ENCODE data around the gene MOV10.

Gene MOV10

GRCh38 chr1:112674440-112674985, at the start of gene MOV10 (continued):
- no peak for TF ChIP-seq ZNF26 (tag by site-specific recombination; IDR thresholded peaks at IDR 0.05)
- TF ChIP-seq ZNF639 (tag by site-specific recombination; IDR thresholded peaks at IDR 0.05), result peak; percentile 70; the same call in 1 of the 2 replicates
- TF ChIP-seq ZNF114 (tag by site-specific recombination; IDR thresholded peaks at IDR 0.05), result no peak
- TF ChIP-seq SCRT2 (tag by site-specific recombination; IDR thresholded peaks at IDR 0.05), result no peak
- TF ChIP-seq ZNF610 (tag by site-specific recombination; IDR thresholded peaks at IDR 0.05; ENCODE audit: borderline replicate concordance), result peak; percentile 56; the same call in 1 of the 2 replicates
- peak; percentile 91 for TF ChIP-seq WT1 (tag by site-specific recombination; IDR thresholded peaks at IDR 0.05)
- TF ChIP-seq ZNF19 (tag by site-specific recombination; IDR thresholded peaks at IDR 0.05; ENCODE audit: low read depth), result no peak
- TF ChIP-seq YY2 (tag by site-specific recombination; IDR thresholded peaks at IDR 0.05), result no peak
- no peak for TF ChIP-seq GFI1B (tag by site-specific recombination; IDR thresholded peaks at IDR 0.05)
- TF ChIP-seq REST (tag by site-specific recombination; IDR thresholded peaks at IDR 0.05), result peak; percentile 64; the same call in 1 of the 2 replicates
- TF ChIP-seq PRDM4 (tag by site-specific recombination; IDR thresholded peaks at IDR 0.05), result peak; percentile 40; the same call in 1 of the 2 replicates
- peak; percentile 66 for TF ChIP-seq ZBTB8A (tag by site-specific recombination; IDR thresholded peaks at IDR 0.05)
- peak; percentile 88 for TF ChIP-seq GLIS2 (tag by site-specific recombination; IDR thresholded peaks at IDR 0.05)
- TF ChIP-seq ZIC2 (tag by site-specific recombination; IDR thresholded peaks at IDR 0.05), result 0 out of 2 replicates have a peak, but pooled peaks have one; percentile 8
- no peak for TF ChIP-seq ZFP3 (tag by site-specific recombination; IDR thresholded peaks at IDR 0.05; ENCODE audit: low read depth)
- TF ChIP-seq KLF16 (tag by site-specific recombination; IDR thresholded peaks at IDR 0.05), result peak; percentile 89
- TF ChIP-seq ZNF366 (tag by site-specific recombination; conservative IDR thresholded peaks at IDR 0.05), result peak; percentile 79
- TF ChIP-seq ZBTB7A (tag by site-specific recombination; IDR thresholded peaks at IDR 0.05; ENCODE audit: low read depth), result peak; percentile 19; the same call in 1 of the 2 replicates
- 0 out of 2 replicates have a peak, but pooled peaks have one; percentile 28 for TF ChIP-seq BCL6B (tag by site-specific recombination; IDR thresholded peaks at IDR 0.05)
- TF ChIP-seq ZNF692 (tag by site-specific recombination; IDR thresholded peaks at IDR 0.05), result peak; percentile 71
- TF ChIP-seq ZNF449 (tag by site-specific recombination; IDR thresholded peaks at IDR 0.05), result no peak
- TF ChIP-seq ZNF174 (tag by site-specific recombination; IDR thresholded peaks at IDR 0.05), result no peak
- 0 out of 2 replicates have a peak, but pooled peaks have one; percentile 37 for TF ChIP-seq ZNF76 (tag by site-specific recombination; IDR thresholded peaks at IDR 0.05; ENCODE audit: borderline replicate concordance, low read depth)
